Measurements from ENCODE around the gene EXOSC9.

EXOSC9 gene

DNA sequence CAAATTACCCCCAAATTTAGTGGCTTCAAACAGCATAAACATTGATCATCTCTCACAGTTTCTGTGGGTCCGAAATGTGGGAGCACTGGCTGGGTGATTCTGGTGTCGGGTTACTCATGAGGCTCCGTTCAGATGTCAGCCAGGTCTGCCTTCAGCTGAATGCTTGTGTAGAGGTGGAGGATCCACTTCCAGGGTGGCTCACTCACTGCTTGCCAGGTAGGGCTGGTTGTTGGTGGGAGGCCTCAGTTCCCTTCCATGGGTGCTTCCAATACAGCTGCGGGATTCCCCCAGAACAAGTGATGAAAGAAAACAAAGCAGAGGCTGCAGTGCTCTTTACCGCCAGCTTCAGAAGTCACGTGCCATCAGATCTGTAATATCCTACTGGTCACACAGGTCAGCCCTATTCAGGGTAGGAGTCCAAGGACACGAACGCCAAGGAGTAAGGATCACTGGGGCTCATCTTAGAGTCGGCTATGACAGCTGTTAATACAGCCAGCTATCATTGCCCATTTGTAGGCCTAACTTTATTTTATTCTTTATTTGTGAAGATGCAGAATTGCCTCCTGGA, 35.1 kb upstream of the EXOSC9 start:
- TF ChIP-seq, protein P1, sequence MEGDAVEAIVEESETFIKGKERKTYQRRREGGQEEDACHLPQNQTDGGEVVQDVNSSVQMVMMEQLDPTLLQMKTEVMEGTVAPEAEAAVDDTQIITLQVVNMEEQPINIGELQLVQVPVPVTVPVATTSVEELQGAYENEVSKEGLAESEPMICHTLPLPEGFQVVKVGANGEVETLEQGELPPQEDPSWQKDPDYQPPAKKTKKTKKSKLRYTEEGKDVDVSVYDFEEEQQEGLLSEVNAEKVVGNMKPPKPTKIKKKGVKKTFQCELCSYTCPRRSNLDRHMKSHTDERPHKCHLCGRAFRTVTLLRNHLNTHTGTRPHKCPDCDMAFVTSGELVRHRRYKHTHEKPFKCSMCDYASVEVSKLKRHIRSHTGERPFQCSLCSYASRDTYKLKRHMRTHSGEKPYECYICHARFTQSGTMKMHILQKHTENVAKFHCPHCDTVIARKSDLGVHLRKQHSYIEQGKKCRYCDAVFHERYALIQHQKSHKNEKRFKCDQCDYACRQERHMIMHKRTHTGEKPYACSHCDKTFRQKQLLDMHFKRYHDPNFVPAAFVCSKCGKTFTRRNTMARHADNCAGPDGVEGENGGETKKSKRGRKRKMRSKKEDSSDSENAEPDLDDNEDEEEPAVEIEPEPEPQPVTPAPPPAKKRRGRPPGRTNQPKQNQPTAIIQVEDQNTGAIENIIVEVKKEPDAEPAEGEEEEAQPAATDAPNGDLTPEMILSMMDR (IDR thresholded peaks at IDR 0.05; ENCODE audit: low read length, missing control alignments), result no peak
- DNase-seq (ENCODE audit: low read depth), result no peak
- no peak overlapping the region for H3K4me3 ChIP-seq (replicated peaks; ENCODE audit: low read depth, low read length)

DNA sequence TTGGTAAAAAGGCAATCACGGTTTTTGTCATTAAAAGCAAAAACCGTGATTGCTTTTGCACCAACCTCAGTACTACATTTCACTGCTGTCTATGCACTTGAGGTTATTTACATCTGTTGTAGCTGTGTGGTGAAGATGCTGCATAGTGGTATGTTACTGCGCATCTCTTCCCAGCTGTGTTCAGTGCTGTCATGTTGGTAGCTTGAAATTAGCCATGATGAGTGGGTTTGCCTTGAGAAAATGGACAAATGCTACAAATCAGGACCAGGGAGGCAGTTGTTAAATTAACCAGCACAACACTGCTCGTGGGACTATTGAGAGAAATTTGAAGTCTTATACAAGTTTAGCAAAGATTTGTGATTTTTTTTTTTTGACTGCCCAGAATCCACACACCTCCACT, 34.0 kb upstream of the EXOSC9 start:
- TF ChIP-seq, protein P1 (IDR thresholded peaks at IDR 0.05; ENCODE audit: low read length, missing control alignments), result no peak
- DNase-seq (ENCODE audit: low read depth), result no peak
- H3K4me3 ChIP-seq (replicated peaks; ENCODE audit: low read depth, low read length), result no peak overlapping the region

DNA sequence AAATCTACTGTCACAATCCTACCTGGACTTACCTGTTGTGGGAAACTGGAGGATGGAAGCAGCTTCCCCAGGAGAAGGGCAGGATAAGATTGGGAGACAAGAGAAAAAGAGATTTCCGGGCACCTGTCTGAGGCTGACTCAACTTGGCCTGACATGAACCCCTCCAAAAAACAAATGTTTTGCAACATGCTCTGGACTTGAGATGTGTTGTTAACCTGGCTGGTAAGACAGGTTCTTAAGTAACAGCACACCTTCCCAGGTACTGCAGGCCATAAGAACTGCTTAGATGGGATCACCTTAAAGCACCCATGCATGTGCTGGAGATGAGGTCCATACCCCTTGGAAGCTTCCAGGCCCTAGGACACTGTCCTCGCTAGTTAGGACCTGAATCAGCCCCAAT, 31.8 kb upstream of the EXOSC9 start:
- no peak for DNase-seq (ENCODE audit: low read depth)
- TF ChIP-seq, protein P1 (IDR thresholded peaks at IDR 0.05; ENCODE audit: low read length, missing control alignments), result no peak
- H3K4me3 ChIP-seq (replicated peaks; ENCODE audit: low read depth, low read length), result no peak overlapping the region

DNA sequence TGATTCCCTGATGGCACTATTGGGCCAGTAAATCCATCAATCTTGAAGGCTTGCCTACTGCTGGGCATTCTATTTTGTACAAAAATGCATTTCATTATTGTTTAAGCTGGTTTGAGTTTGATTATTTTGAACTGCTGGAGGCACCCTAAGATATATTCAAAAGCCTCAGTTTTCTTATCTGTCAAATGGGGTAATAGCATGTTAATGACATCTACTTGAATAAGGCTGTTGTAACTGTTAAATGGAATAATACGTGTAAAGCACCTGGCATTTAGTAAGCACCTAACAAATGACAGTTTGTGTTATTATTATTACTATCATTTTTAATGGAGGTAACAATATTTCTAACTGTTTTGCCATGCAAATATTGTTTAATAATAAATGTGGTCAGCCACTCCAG, 29.3 kb upstream of the EXOSC9 start:
- H3K4me3 ChIP-seq (replicated peaks; ENCODE audit: low read depth, low read length), result no peak overlapping the region
- TF ChIP-seq, protein P1 (IDR thresholded peaks at IDR 0.05; ENCODE audit: low read length, missing control alignments), result no peak
- no peak for DNase-seq (ENCODE audit: low read depth)

DNA sequence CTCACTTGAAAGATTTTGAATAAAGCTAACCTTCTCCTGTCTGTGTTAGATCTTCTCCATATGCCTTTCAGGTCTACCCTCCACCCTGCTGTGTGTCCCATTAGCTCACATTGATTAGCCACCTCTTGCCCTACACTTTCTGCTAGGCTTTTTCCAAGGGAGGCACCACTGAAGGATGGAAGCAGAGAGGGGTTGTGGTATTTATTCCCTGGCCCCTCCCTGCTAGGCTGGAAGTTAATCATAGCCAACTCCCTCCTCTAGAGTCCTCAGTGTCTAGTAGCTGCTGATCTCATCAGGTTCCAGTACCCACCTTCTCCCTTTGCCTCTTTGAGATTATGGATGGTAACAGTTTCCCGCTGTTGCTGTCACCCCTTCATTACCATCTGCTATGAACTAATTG, 27.2 kb upstream of the EXOSC9 start:
- H3K4me3 ChIP-seq (replicated peaks; ENCODE audit: low read depth, low read length), result no peak overlapping the region
- TF ChIP-seq, protein P1 (IDR thresholded peaks at IDR 0.05; ENCODE audit: low read length, missing control alignments), result no peak
- DNase-seq (ENCODE audit: low read depth), result no peak

DNA sequence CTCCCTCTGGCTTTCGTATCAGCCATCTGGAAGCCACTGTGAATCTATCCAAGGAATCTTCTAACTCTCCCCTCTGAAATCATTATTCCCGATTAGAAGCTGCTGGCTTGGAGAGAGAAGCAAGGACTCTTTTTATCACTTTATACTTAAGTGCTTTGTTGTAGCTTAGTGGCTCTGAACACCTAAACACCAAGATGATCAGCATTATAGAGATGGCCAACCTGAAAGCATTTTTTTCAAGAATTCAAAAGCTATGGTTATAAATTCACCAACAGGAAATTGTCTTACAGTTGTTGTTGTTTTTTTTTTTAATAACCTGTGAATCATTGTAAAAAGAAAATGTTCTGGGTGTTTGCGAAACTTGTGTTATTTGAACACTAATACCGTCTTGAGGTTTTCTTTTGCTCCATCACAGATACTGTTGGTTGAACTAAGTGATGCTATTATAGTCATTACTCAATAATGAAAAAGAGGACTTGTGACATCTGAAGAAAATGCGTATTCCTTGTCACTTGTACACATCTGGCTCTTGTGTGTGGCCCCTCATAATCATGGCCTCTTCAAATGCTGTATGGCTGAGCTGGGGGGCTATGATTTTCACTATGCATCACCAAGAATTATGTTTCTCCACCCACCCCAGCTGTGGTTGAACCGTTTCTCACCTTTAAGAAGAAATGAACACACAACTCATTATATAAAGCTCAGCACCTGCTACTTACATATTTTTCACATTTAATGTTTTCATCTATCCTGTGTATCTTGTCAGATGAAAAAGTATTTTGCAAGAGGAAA, 24.3 kb upstream of the EXOSC9 start:
- TF ChIP-seq, protein P1 (IDR thresholded peaks at IDR 0.05; ENCODE audit: low read length, missing control alignments), result no peak
- no peak for DNase-seq (ENCODE audit: low read depth)
- H3K4me3 ChIP-seq (replicated peaks; ENCODE audit: low read depth, low read length), result no peak overlapping the region

DNA sequence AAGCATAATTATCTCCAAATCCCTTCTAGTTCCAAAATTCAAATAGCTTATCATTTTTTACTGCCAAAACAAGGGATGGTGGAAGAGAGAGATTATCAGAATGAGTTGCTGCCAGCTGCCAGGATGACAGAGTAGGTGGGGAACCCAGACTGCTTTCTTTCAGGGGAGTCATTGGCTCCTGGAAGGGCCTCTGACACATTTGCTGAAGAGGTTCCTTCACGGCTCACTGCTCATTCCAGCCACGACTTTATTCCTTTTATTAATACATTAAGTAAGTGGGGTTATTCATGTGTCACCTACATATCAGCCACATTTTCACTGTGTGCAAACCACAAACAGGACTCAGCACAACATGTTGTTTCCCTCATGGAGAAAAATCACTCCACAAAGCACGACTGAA, 23.5 kb upstream of the EXOSC9 start:
- no peak for DNase-seq (ENCODE audit: low read depth)
- TF ChIP-seq, protein P1 (IDR thresholded peaks at IDR 0.05; ENCODE audit: low read length, missing control alignments), result no peak
- no peak overlapping the region for H3K4me3 ChIP-seq (replicated peaks; ENCODE audit: low read depth, low read length)

Measured in fibroblast of pulmonary artery (primary cell).